A549 (cell line): Measurements from ENCODE around the gene MFAP2.

Experiments used
- POLR2A ChIP-seq: IDR thresholded peaks from 2 replicates; pipeline ENCODE4 v1.6.1; 2012; ENCODE audit warnings: mild to moderate bottlenecking, low read length
- RAD21 ChIP-seq, 2 experiments: fragments of >200 bp in 1 of 2; sonication (Bioruptor Twin) in 1 of 2; formaldehyde crosslinking in 1 of 2; IDR thresholded peaks in 1 of 2; conservative IDR thresholded peaks in 1 of 2; 2 replicates in 1 of 2; 3 replicates in 1 of 2; pipeline ENCODE4 v1.6.1; 2012 to 2018; ENCODE audit warnings: inconsistent platforms in 1 of 2

- no peak for TF ChIP-seq POLR2A
- TF ChIP-seq RAD21 (conservative IDR thresholded peaks at IDR 0.05 in 1 of 2, IDR thresholded peaks at IDR 0.05 in 1 of 2) = no peak
Observed at GRCh38 chr1:16986962-16987361, 6.5 kb upstream of the MFAP2 start.
